HTERT RPE-1 (cell line): ENCODE measurements around the gene YIPF4.
"Not testable (repeated sequence)": the region's sequence is repeated elsewhere in the genome, so short reads cannot be mapped to it uniquely, and the experiment has no call there.

Experiments used
- in situ Hi-C: fragments of 300-500 bp; cut with MboI; formaldehyde crosslinking; loops from 4 replicates; pipeline ENCODE4 v1.14.3; 2020; ENCODE audit warnings: low sequenced_read_pairs

The YIPF4 gene

DNA sequence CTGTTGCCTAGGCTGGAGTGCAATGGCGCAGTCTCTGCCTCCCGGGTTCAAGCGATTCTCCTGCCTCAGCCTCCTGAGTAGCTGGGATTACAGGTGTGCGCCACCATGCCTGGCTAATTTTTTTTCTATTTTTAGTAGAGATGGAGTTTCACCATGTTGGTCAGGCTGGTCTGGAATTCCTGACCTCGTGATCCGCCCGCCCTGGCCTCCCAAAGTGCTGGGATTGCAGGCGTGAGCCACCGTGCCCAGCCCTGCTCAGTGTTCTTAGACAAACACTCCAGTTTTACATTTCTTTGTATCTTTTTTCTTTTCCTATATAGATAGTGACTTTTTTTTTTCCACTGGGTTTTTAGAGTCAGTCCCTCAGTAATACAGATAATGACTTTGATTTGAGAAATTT lies 86.6 kb downstream of the YIPF4 start:
- in situ Hi-C loops, result not testable (repeated sequence)

DNA sequence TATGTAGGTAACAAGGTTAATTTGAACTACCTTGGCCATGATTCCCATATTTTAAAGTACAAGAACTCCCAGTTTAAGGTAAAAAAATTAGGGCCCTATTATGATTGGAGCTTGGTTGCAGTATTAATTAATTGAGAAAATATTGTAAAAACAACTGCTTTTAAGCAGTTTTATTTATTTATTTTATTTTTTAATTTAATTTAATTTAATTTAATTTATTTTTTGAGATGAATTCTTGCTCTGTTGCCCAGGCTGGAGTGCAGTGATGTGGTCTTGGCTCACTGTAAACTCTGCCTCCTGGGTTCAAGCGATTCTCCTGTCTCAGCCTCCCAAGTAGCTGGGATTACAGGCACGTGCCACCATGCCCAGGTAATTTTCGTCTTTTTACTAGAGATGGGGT lies 88.0 kb downstream of the YIPF4 start:
- in situ Hi-C loops, result not testable (repeated sequence)
